Activated T-cell treated with anti-CD3 and anti-CD28 coated beads for 48 hours (primary cell): ENCODE measurements around the gene RBM17.
A peak's percentile ranks its signal among the peaks of the same experiment; 100 is the strongest.
"Not testable (repeated sequence)": the region's sequence is repeated elsewhere in the genome, so short reads cannot be mapped to it uniquely, and the experiment has no call there.

ENCODE experiments used
- DNase-seq: peaks from one replicate; pipeline ENCODE4 v3.0.0-alpha.2; 2020; ENCODE audit warnings: low read depth

The RBM17 gene, protein sequence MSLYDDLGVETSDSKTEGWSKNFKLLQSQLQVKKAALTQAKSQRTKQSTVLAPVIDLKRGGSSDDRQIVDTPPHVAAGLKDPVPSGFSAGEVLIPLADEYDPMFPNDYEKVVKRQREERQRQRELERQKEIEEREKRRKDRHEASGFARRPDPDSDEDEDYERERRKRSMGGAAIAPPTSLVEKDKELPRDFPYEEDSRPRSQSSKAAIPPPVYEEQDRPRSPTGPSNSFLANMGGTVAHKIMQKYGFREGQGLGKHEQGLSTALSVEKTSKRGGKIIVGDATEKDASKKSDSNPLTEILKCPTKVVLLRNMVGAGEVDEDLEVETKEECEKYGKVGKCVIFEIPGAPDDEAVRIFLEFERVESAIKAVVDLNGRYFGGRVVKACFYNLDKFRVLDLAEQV

DNA sequence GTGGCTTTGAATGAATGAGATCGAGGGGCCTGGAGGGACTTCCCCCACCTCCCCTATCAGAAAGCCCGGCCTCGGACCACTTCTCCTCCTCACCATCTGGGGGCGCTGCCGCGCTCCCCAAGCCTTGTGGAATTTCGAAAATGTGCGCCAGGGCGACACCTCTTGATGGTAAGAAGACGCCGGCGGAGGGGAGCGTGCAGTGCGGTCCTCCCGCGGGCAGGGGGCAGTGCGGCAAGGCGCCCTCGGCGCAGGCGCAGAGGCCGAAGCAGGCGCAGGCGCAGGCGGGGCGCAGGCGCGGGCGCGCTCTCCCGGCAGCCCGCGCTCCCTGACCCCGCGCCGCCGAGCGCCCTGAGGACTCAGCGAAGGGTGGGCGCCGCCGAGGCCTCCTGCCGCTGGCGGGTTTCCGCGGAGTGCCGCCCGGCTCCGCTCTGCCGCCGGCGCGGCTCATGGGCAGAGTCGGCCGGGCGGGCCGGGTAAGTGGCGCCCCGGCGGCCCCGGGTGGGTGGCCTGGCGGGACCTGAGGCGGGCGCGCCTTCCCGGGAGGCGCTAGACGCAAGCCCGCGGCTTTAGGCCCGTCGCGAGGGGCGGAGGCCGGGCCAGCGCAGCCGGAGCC lies at the start of gene RBM17:
Gene RBM17 (plus strand): TSS at position 314 of the 613 bp plus-strand sequence. CDS start 8,032 bp downstream, outside the sequence.
- peak; percentile 99 for DNase-seq

DNA sequence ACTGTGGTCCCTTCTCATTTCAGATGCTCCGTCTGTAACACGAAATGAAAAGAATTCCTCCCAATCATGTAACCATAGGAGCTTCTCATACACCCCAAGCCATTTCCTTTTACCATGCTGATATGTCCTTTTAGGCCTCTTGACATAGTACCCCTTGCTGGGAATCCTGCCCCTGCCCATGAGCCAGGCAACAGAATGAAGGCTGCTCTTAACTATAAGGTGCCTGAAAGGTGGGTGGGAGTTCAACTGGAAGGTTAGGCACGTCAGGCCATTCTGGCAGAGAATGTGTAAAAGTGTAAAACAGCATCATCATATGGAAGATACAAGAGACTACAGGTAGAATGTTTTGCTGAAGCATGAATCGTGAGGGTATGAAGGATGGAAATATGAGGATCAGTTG lies 49.1 kb upstream of the RBM17 start:
- DNase-seq: no peak

DNA sequence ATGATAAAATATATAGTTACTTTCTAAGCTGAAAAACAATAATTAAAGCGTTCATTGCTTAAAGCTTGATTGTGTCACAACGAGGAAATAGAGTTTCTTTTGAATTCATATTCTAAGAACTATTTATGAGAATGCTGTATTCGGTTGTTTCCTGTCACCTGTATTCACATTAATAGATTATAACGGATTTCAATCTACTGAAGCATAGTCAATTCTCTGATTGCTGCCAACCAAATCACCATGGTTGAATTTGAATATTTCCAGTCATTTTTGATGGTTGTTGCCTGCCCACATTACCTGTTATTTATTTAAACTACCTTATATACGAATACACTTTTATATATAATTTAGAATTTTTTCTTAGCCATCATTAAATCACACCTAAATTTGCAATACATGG lies 48.6 kb upstream of the RBM17 start:
- DNase-seq: no peak

DNA sequence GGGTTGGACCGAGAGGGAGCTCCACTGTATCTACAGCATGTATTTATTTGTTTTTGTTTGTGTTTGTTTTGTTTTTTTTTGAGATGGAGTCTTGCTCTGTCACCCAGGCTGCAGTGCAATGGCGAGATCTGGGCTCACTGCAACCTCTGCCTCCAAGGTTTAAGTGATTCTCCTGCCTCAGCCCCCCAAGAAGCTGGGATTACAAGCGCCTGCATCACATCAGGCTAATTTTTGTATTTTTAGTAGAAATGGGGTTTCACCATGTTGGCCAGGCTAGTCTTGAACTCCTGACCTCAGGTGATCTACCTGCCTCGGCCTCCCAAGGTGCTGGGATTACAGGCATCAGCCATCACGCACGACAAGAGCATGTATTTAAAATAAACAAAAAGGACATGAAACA lies 45.5 kb upstream of the RBM17 start:
- DNase-seq: not testable (repeated sequence)

DNA sequence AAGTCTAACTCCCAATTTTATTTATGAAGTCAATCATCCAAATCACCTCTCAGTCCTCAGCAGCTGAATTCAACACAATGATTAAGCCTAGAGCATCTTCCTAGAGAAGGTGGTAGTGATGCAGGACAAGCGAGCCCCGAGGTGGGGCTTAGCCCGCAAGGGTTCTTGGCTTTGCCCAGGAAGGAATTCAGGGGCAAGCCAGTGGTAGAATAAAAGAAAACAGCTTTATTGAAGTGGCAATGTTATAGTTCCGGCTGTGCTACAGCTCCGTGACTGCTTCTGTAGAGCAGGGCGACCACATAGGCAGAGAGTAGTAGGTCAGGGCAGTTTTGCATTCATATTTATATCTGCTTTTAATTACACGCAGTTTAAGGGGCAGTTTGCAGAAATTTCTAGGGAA lies 44.8 kb upstream of the RBM17 start:
- no peak for DNase-seq

DNA sequence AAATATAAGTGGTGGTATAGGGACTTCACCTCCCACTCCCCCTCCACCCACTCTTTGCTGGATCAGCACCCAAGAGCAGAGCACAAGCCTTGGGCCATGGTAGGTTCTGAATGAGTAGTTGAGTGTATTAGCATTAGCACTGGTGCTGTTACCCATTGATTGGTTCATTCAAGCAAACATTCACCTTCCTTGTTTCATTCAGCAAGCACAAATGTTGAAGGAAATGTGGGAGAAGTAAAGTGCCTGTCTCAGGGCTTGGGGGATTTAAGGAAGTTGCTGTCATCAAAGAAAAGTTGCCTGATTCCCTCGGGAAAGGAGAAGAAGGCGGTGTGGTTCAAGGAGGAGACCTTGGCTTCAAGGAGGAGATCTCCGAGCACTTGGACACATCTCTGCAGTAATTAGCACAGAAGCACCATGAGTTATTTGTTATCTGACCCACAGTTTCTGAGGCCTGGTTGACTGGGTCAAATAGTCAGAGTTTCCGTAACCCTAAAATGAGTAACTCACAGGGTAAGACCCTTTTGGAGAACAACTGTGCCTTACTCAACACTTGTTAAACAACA lies 44.0 kb upstream of the RBM17 start:
- no peak for DNase-seq

DNA sequence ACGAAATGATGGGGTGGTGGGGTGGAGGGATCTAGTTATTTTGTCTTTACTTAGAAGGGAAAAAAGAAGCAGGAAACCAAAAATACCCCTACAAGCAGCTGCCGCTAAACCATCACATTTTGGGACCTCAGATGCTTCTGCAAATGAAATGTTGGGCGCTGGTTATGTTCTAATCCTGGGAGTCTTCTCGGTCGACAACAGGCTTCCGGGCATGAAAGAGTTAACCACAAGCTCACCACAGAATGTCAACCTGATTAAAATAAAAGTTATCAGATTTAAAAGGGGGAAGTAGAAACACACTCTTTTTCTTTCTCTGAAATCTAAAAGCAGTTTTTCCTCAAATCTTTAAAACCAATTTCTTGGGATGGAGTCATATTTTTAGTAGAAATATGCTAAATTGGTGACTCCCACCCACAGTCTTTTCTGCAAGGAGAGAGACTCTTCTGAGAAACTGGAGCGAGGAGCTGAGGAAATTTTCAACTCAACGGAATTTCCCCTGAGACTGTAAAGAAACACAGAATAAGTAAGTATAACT lies 43.5 kb upstream of the RBM17 start:
- no peak for DNase-seq

DNA sequence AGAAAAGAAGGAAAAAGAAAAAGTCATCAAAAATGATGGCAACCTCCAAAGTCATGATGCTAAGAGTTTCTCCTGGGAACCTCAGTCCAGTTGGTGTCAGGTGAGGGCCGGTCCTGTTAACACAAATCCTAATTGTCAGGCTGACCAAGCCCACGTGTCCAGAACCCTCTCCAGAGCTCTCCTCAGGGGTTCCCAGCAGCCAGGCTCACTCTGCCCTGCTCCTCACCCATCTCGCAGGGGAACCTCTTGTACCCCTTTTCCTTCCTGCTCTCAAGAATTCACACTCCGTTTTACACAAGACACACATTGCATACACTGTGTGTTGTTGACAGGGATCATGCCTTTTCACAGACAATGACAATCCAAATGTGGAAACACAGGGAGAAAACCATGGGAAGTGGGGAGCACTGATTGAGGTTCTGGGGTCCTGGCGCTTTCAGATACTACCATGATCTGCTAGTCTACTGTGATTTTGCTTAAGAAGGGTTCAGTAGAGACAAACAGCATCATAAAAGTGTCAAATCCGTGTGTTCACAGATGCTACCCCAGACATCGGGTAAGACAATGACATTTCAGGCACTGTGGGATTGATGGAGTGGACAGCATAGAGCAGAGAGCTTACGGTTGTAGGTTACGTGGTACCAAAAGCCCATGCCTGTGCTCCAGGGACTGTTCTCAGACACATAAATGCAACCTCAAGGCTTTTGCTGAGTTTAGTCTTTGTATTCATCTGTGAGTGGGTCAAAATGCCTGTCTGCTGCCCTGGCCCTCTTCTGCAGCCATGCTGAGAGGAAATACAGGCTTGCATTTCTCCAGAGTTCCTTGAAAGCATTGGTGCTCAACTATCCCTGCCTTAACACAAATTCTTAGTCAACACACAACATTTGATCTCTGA lies 42.7 kb upstream of the RBM17 start:
- DNase-seq: no peak

DNA sequence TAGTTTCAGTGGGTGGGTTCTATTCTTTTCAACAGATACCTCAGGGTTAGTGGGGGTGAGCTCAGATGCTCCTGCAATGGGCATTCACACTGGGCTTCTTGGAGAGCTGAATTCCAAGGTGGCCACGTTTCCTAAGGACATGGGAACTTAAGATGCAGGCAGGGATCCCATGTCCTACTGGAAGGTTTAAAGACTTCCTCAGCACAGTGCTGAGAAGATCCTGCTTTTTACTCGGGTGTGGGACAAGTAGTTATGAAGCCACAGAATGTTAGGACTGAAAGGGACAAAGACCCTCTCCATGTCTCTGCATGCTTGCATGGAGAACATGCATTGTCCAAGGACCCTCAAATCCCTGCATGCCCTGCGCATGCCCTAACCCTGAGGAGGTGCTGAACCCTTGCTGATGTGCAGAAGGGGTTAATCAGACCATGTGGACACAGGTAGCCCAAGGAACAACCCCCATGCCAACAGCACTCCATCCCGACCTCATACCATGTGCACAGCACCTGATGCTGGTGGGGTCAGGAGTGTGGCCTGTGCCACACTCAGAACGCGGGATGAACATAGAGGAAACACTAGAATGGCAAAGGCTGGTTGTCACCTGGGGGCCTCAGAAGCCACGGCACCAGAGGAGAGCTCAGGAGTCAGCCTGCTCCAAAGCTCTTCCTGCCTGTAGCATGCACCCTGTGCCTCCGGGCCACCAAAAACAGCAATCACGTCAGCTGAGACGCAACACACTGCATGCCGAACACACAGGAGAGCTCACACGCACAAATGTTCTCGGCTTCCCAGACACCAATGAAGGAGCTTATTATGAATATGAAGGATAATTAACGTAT lies 41.8 kb upstream of the RBM17 start:
- DNase-seq: no peak

DNA sequence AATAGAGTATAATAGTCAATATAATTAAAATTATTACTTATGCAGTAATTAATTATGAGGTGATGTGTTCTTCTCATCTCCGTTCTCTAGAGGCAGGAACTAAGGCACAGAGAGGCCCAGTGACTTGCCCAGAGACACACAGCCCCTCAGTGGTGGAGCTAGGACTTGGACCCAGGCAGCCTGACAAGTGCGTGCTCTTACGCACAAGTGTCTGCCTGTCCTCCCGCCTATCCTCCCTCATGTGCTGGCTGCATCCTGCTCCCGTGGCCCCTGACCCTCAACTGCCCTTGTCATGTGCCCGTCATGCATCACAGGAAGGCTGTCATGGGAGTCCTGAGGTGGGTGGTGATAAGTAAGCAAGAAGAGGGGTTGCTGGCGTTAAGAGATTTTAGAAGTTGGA lies 41.0 kb upstream of the RBM17 start:
- no peak for DNase-seq

DNA sequence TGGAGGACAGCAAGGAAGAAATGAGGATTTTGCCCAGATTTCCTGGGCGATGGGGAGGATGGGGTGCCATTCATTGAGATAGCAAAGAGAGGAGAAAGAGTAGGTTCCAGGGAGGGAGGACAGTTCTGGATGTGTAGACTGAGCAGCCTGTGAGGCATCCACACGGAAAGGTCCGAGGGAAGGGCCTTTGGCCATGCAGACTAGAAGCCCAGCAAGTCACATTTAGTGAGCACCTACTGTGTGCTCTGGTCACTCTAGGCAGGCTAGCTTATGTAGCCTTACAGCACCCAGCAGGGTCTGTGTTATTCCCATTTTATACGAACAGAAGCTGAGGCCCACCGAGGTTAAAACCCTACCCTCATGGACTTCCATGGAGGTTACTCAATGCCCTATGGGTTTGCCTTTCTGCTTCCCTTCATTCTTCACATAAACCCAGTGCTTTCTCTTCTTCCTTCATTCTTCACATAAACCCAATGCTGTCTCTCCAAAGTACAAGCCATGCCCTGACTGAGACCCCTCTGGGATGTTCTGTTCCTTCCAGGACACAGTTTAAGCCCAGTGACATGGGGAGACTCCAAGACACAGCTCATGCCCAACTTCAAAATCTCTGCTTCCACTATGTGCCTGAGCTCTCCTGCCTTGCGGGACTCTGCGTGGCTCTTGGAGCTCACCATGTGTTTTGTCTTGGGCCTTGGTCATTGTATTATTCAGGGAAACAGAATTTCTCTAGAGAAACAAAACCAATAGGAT lies 40.4 kb upstream of the RBM17 start:
- no peak for DNase-seq

DNA sequence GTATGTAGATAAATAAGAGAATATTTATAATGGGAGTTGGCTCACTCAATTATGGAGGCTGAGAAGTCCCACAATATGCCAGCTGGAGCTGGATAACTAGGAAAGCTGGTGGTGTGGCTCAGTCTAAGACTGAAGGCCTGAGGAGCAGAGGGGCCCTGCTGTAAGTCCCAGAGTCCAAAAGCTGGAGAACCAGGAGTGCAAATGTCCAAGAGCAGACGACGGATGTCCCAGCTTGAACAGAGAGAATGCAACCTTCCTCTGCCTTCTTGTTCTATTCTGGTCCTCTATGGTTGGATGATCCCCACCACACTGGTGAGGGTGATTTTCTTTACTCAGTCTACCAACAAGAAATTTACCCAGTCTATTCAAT lies 39.8 kb upstream of the RBM17 start:
- no peak for DNase-seq

DNA sequence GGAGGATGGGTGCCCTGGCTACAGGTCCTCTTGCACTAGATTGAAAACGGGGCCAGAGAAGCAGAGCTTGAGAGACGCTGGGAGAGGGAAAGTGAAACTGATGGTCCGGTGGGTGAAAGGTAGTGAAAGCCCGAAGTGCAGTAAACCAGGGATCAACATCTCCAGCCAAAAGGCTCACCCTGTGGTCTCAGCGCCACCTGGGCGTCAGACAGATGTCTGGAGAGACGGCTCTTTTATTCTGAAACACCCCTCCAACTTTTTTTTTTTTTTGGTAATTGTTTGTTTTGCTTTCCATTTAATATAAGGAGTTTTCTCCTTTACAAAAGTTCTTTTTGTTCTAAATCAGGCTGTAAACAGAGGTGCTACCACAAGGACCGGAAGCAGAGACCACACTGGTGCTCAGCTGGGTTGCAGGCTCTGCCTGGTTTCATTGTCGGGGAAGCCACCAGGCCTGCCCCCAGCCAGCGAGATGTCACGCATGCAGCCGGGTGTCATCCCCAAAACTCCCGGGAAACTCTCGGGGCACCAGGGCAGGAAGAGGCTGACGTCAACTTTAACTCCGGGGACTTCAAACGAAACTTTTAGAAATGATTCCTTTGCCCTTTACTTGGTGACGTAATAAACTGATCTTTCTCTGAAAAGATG lies 37.9 kb upstream of the RBM17 start:
- peak; percentile 88 for DNase-seq

DNA sequence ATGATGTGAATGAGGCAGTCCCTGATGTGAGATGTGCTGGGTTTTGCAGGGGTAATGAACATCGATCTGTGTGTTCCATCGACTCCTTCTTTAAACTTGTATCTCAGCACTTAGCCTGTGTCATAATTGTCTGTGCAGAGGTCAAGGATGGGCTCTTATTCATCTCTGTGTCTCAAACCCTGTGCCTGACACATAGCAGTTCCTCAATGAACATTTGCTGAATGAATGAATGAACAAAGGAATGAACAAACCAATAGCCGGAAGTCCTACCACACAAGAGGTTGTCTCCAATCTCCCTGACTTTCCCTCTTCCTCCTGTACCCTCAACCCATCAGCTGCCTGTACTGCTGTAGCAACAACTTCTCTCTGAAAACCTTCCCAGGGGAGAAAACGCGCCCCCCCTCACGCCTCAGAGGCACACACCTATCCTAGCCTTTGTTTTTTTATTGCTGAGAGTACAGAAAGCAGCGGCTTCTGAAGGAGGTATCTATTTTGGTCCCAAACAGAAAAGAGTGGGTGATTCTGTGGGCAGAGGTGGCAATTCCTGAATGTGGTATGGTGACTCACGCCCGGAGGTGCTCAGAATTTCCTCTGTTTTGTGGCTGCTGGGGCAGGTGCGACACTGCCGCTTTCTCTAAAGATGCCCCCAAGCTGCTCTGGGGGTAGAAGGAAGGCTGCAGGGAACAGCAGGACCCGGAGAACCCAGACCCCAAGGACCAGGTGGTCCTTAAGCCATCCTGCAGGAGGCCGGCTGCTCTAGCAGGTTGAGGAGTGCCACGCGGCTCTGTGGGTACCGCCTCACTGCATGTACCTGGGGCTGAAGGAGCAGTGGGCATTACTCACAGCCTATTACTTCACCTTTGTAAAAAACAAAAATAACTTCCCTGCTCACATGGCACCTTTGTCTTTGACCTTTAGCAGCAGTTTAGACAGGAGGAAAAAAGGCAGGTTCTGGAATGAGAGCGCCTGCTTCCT lies 36.3 kb upstream of the RBM17 start:
- DNase-seq: peak; percentile 75

DNA sequence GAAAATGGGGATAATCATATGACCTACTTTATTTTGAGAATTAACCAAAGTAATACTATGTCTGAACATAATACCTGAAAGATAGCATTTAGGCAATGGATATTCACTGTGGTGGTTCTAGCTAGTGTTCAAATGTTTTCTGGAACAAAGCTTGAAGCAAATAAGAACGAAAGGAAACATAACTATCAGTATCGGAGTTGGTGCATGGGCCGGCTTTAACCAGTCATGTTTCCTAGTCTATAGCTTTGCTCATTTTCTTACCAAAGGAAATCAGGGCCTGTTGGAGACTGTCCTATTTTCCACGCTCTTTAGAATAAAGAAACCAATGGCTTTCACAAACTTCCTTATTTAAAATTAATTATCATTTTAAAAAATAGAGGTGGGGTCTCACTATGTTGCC lies 35.5 kb upstream of the RBM17 start:
- DNase-seq: no peak

DNA sequence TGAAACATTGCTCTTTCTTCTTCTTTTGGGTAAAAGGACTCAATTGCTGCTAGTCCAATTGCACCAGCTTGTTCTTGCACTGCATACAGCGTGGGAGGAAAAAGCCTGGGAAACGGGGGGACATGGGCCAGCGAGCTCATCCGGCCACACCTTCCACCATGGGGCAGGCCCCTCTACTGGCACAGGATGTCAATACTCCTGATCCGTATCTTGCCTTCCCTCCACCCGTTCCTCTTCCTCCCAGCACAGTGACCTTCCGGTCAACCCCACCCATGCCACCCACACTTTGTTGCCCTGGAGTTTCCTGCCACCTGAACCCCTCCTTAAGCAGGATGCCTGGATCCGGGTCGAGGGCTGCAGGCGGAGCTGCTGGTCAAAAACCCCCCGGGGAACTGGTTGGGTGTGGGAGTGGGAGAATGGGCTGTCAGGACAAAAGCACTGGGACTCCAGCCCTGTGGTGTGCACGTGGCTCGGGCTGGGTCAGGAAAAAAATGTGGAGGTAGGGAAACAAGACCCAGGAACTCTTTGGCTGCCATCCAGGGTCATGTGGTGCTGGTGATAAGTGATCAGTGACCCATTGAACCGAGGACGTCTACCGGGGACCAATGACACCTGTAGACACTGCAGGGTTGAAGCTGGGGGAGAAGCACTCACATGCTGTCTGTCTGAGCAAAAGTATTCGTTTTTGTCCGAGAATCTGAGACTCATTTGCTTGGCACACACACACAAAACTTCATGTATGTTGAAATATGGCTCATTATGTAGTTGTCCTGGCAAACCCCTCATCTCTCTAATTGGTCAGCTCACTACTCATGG lies 34.8 kb upstream of the RBM17 start:
- no peak for DNase-seq

DNA sequence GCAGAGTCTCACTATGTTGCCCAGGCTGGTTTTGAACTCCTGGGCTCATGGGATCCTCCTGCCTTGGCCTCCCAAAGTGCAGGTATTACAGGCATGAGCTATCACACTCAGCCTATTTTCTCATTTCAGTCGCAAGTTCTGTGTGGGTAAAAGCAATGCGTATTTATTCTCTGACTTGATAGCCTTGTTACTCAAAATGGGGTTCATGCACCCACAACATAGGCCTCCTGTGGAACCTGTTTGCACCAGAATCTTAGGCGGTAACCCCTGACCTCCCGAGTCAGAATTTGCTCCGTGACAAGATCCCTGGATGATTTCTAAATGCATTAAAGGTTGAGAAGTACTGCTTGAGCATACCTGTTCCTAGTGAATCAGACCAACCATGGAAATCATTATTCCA lies 34.0 kb upstream of the RBM17 start:
- no peak for DNase-seq

DNA sequence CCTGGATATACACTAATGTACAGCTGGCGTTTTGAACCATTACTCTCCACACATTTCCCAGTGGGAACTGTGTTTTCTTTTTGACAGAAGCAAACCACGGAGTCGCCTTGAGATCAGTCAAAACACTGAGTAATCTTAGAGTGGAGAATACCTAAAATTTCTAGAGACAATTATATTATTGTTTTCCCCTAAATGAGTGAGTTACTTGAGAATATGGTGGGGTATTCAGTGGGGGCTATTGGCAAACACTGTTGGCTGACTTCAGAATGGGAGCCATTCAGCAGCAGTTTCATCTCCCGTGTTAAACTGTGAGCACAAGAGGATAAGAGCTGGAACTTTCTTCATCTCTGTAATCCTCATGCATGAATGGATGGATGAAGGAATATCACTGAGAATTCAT lies 32.9 kb upstream of the RBM17 start:
- no peak for DNase-seq
